ENCODE measurements around the gene VEPH1.
A peak's percentile ranks its signal among the peaks of the same experiment; 100 is the strongest.

The VEPH1 gene

DNA sequence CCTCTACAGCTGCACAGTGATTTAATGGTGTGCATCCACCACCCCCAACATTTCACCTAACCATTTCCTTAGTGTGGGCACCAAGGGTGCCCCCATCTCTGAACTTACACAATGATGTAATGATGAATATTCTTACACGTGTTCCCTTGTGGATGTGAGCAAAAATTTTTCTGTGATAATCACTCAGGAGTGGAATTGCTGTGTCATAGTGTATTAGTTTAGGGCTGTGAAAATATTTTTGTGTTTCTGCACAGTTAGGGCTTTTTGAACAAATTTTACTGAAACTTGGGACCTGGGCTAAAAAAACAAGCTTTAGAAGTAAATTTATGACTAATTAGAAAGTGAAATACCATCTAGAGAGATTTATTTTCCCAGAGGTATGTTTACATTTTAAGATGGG is 208.7 kb downstream of the VEPH1 start:
- peak; percentile 56 for DNase-seq

DNA sequence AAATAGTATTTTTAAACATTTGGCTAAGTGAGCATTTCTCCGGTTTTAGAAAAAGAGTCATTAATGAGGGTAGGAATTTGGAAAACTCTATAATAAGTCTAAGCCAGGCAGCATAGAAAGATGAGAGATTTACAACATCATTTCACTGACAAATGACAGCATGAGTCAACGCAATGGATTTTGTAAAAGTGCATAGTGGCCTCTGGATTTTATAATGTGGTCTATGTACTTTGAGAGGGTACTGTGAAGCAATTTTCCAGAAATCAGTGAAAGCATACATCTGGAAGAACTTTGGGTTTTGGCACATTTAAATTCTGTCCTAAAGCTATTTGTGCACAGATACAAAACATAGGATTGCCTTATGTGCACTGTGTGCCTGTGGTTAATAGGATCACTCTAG is 212.4 kb downstream of the VEPH1 start:
- DNase-seq: peak; percentile 80

DNA sequence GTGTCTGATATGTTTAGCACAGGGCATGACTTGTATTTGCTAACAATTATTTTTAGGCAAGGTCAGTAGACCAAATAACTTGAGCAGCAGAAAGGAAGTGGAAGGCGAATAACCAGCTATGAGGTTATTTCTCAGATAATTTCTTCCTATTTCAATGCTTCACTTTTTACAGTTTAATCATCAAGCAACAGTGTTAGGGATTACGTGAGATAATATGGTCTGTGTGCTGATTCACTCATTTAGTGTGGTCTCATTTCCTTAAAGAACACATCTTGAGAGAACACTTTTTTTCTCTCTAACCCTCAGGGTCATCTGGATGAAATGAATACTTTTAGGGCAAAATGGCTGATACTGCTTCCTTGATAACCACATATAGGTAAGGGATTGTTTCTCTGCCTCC is 217.2 kb downstream of the VEPH1 start:
- no peak for DNase-seq

DNA sequence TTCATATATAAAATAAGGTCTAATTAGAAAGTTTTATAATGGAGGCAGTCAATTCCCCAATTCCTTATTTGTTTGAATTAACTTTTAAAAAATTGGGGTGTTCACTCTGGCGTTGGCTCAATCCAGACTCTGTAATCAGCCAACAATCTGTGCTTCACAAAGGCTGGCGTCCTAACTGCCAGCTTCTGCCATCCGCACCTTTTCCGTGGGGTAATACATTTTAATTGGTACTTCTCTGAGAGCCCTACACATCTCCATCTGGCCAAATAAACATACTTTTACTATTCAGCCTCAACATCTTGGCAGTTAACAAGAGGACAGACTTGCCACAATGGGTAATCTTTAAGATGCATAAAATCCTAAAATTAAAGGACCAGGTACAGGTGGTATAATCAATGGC is 218.1 kb downstream of the VEPH1 start:
- no peak for DNase-seq

DNA sequence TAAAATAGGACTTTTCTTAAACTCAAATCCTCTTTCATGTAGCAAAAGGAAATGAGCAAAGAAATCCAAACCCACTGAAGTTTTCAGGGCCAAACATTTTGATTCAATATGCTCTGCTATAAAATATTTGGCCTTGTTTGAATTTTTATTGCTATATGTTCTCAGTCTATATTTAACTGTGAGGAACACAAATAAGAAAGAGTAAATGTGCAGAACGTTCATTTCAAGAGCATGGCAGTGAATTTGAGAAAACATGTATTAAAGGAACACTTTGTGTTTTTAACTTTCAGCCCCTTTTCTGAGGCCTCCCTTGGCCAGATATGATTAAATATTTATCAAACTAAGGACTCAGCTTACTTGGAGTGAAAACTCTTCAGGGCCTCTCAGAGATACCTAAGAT is 218.5 kb downstream of the VEPH1 start:
- no peak for DNase-seq

DNA sequence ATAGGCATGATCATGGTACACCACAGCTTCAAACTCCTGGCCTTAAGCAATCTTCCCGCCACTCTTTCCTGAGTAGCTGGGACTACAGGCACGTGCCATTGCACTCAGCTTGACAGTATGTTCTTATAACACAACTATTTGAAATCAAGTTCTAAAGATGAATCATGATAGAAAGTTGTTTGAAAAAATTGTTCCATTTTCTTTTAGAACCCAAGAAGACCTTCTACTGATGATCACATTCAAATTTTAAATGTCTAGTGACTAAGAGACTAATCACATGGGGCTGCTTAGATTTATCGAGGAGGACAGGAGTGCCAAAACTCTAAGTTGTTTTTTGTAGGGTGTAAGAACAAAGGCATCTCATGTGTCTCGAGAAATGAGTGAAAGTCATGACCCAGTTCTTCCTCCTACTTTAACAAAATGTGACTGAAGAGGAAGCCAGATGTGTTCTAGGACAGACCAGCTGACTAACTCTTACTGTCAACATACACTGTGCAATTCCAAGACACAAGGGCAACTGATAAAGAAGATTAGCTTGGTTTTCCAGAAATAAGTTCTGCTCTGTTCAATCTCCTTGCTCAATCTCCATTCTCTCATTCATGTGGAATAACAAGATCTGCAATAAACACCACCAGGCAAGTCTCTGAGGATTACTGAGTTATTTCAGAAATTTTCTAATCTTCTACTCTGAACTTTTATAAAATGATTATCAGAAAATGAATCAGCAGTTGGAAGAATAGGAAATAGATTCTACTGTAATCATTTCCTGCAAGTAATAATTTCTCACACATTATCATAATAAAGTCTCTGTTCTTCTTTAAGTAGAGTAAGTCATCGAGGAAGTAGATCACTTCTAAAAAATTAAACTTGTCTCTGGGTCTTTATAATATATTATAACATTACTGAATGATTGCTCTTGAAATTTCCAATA is 220.7 kb downstream of the VEPH1 start:
- DNase-seq: peak; percentile 94

DNA sequence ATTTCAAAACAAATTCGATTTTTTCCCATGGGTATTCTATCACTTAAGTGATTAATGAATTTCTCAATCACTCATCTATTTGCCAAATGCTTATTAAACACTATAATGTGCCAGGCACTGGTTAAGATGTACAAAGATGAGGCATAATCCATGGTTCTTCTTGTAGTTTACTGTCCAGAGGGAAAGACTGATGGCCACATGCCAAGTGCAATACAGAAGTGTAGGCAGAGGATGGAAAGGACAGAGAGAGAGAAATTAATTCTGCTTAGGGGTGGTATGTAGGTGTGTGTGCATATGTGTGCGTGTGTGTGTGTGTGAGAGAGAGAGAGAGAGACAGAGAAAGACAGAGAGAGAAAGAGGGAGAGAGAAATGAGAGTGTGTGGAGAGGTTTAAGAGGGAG is 222.4 kb downstream of the VEPH1 start:
- no peak for DNase-seq

DNA sequence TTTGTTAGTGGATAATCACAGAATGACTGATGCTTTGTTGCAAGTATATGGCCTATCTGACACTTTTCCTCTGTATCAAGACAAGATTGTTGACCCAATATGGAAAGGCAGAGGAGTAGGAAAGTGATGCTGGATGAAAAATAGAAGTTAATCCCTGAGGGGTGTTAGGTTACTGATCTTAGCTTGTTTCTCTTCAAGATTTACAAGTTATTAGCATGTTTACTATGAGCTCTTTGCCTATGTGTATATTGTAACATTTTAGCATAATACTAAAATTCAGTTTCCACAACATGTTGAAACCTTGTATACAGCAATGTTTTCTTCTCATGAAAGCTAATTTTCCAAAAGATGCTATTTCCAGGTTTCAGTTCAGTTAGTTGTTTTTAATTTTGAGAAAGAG is 222.9 kb downstream of the VEPH1 start:
- no peak for DNase-seq

DNA sequence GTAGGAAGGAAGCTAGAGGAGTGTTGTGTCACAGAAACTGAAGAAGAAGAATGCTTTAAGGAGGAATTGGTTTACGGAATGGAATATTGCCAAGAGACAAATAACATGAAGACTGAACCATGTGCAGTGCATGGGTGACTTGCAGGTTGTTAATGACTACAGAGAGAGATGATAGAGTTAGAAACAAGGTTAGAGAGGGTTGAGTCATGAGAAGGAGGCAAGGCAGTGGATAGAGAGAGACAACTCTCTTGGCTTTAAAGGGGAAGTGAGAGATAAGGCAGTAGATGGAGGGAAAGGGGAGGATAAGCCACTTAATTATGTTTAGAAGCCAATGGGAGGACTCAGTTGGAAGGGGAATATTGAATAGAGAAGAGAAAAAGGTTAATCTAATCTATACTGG is 224.0 kb downstream of the VEPH1 start:
- no peak for DNase-seq

DNA sequence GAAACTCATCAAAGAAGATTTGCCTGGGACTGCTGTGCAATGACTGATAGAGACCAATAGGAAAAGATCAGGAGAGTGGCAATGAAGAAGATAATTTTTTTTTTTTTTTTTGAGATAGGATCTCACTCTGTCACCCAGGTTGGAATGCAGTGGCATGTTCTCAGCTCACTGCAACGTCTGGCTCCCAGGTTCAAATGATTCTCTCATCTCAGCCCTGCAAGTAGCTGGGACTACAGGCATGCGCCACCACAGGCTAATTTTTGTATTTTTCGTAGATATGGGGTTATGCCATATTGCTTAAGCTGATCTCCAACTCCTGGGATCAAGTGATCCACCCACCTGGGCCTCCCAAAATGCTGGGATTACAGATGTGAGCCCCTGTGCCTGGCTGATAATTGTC is 226.4 kb downstream of the VEPH1 start:
- DNase-seq: no peak

DNA sequence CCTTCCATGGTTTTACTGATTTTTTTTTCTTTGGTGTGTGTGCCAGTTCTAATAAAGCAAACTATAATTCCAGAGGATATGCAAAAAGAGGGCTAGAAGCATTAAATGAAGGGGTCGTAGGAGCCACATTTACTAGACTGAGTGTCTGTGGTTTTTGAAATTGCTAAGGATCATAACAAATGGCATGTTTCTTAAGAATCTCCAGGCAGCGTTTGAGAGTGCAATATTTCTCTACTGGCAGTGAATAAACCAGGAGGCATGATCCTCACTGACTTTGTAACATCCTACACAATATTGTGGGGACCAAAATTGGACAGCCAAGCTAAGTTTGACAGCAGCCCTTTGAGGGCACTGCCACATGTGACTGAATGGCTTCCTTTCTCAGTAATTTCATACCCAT is 227.4 kb downstream of the VEPH1 start:
- no peak for DNase-seq

DNA sequence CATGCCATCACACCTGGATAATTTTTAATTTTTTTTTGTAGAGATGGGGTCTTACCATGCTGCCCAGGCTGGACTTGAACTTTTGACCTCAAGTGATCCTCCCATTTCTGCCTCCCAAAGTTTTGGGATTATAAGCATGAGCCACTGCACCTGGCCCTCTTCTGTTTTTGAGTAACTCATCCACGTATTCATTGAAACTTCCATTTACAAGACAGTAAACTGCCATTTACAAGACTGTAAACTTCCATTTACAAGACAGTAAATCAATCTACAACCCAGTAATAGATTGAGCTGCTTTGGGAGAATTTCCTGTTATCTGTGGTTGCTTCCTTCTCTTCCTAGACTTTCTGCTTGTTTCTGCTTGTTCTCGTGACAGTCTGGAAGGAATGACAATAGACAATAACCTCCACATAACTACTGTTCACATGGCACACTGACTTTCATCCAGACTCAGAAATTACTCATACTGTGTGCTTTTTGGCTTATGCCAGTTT is 228.5 kb downstream of the VEPH1 start:
- DNase-seq: no peak

DNA sequence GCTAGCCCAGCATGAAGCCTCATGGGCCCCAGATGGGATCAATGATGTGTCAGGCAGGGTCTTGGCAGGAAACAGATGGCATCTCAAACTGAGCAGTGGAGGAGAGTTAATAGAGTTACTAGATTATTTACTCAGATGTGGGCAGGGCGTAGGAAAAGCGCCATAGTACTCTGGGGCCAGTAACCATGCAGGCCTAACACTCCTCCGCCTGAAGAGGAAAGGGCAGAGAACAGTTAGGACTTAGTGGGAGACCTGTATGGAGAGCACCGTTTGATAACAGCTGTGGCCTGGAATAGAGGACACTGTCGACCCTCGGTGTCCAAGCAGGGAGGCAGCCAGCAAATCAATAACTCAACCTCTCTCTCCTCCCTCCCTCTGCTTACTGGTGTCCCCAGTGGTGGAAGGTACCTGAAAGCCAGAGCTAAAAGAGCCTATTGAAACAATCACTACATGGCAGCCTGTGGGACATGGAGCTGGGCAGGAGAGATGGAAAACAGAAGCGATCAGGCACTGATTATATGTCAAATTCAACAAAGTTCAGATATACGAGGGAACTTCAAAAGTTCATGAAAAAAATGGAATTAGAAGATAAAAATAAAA is 231.8 kb downstream of the VEPH1 start:
- DNase-seq: no peak

DNA sequence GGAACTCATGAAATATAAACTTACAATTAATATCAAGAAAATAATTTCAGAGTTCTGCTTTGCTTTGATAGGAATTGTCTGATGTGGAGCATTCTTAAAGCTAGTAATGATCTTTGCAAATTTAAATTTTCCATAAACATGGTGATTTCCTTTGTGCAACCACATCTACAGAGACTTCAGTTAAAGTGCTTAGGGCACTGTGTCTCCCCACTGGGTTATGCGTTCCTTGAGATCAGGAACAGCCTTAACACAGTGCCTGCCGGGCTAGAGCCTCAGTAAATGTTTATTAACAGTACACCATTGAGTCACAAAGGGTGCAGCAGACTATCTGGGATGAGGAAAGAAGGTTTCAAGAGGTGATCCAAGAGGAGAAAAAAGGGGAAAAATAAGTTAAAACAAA is 235.2 kb downstream of the VEPH1 start:
- no peak for DNase-seq

DNA sequence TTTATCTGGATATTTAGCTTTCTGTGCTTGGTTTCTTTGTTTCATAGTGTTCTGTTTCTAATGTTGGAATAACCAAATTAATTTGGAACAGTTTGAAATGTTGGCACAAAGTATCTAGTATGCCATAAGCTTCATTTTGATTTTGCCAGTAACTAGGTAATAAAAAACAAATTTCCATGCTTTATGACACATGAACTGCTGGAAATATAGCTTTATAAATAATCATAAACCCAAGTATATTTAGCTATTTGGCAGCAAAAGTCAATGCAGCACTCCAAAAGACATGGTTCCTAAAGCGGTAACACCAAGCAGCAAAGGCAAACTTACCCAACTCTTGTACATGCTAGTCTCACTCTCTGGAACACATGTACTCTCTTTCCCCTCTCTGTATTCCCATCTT is 237.3 kb downstream of the VEPH1 start:
- DNase-seq: no peak

DNA sequence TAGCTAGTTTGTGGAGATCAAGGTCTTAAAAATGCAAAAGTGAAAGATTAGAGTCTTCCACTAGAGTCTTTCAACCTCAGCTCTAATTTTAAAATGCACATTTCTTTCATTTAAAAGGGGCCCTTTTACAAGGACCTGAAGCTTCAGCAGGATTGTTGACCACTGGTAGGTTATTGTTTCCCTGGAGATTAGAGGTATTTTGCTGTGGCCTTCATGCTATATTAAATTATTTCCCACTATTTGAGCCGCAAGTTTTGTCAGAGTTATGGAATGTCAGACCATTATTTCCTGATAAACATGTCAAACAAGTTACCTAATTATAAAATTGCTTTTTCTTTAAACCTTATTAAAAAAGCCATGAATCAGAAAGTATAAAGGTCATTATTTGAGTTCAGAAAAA is 240.2 kb downstream of the VEPH1 start:
- DNase-seq: no peak

DNA sequence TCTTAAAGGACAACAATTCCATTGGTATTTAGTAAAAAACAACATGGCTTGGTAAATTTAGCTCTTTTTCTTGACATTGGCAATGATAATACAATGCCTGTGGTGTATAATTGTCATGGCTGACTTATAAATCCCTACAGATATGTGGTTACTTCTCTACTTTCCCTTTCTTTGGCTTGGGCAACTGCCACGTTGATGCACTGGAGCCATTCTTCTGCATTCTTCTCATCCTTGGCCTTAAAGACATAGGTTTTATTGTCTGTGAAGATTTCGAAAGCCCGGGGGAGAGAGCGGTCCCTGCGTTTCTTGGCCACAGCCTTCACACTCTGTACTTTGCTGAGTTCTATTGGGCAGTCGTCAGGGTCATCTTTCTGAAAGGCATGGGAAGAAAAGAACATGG is 242.2 kb downstream of the VEPH1 start:
- DNase-seq: peak; percentile 41

DNA sequence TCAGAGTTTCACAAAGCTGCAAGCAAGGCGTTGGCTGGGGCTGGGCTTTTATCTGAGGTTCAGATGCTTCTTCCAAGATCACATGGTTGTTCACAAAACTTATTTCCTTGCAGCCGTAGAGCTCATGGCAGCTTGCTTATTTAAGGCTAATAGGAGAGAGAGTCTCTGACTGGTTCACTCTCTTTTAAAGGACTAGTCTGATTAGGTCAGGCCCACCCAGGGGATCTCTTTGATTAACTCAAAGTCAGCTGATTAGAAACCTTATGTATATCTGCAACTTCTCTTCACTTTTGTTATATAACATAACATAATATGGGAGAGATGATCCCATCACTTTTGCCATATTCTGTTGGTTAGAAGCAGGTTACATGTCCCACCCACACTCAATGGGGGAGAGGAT is 243.4 kb downstream of the VEPH1 start:
- no peak for DNase-seq

DNA sequence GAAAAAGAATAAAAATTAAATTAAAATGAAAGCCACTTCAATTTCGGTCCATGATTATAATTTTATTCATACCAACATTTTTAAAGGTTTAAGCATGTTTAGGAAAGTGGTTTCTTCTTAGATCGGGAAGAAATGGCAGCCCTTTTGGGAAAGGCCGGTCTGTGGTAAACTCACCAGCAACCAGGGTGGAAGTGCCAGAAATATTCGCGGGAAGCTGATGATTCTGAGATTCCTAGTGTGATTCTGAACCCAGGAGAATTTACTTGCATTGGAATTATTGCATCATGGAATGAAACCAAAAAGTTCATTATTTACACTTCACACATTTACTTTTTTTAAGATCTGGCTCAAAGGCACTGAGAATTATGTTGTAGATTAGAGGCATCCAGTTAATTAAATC is 246.1 kb downstream of the VEPH1 start:
- DNase-seq: no peak

DNA sequence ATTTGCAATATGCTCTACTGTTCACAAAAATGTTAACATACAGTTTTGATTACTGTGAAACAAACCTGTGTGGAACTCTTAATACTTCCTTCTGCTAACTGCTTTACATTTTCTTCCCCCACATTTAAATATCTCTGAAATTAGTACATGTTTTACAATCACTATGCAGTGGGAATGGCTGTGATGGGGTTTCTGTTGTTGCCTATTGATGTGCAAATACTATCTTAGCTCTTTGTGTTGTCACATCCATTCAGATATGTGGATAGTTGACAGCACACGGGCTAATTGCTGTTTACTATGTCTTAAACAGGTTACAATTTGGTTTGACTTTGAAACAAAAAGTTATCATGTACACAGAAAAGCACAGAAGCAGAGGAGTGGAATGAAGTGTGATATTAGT is 247.4 kb downstream of the VEPH1 start:
- DNase-seq: no peak

DNA sequence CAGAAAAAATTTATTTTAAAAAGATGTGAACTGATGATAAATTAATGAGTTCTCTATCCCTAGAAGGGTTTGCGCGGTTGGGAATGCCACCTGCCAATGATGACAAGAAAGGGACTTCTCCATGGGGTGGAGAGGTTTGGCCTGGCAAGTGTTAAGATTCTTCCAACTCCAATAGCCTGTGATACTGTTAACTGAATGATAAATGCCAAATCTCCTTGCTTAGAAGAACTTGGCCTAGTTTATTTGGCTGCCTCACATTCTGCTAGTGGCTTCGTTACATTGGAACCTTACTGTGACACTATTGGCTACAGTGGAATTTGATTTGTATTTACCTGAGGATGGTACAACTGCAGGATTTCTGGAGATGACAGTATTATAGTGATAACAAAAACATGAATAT is 251.5 kb downstream of the VEPH1 start:
- no peak for DNase-seq

DNA sequence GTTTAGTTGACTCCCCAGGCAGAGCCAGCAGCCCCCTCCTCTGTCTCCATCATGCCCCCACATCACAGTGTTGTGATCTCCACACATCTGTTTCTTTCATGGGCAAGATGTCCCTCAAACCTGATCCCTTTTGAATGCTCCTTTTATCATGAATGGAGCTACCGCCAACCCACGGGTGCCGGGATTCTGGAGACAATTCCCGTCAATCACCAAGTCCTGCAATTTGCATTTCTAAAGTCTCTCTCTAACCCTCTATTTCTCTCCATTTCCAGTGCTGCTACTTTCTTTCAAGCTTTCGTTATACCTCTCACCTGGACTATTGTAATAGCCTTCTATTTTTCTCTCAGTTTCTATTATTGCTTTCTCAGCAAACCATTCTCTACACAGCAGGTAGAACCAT is 253.6 kb downstream of the VEPH1 start:
- no peak for DNase-seq

DNA sequence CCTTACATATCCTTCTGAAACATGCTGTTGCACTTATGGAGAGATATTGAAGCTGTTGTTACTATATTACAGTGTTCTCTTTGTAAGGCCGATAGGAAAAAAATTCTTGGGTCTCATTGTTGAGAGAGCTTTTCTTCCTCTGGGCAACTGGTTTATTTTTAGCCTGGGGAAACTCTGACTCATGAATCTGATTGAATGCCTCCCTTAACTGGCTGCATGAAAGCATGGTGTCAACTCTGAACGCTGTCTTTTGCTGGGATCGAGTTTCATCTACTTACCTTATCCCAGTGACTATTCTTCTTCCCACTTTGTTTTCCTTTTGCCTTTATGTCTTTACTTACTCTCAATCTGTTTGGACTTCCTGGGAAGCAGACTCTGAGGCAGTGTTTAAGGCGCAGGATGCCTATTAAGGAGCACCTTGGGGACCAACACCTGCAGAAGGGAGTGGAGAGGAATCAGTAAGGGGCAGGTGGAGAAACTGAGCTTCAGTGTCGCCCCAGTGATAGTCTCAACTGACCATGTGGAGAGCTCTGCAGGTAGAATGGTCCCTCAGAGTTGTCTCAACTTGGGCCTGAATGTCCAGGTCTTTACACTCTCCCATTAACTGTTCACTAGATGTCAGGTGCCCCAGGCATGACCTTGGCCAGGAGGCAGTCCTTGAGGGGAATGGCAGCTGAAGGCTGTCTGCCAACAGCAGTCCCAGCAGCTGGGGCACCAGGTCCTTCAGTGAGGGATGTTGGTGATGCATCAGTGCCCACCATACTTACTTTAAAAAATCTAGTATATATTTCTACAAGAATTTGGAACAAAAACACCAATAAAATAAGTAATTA is 254.4 kb downstream of the VEPH1 start:
- peak; percentile 82 for DNase-seq

DNA sequence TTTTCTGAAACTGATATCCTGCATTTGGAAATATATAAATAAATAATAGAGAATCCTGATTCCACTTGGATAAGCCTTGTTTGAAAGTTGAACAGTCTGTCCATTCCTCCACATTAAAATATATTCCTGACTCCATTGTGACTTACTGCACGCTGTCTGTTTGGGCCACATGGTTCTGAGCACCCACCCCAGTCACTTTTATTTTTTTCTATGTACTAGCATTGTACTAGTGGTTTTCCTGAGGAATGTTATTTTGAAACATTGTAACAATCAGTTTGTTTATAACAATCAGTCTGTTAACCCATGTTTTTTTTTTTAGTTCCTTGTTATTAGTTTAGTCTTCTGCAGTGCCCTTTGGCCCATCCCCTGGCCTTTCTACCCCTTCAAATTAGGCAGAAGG is 255.8 kb downstream of the VEPH1 start:
- no peak for DNase-seq

All from EL (cell line).